ENCODE results near the gene AP2S1. TPM values are rescaled to one million over a fixed set of nuclear protein-coding genes. Genes with fewer than 3 reads are reported as not detected.

Gene AP2S1
- total and polyA plus RNA-seq, 2 of the 4 experiments (the other 2 are of a cell fraction): 144 to 274 TPM

GRCh38 chr19:46872967-46873366 lies 22.3 kb upstream of the AP2S1 start:
- CTCF ChIA-PET: no interaction called here
- H4K20me1 ChIP-seq (ENCODE audit: insufficient read depth, low read length): peaks cover 34% of the 10 kb centered on the region

More at GRCh38 chr19:46872967-46873366, 22.3 kb upstream of the AP2S1 start:
- in situ Hi-C loops (cut with MboI; ENCODE audit: low sequenced_read_pairs): no loop called here
- Histone ChIP-seq H3K36me3 (ENCODE audit: control insufficient read depth, insufficient read depth, low read length) (no peaks in the 10 kb centered on the region), H3K56ac (ENCODE audit: extremely low read depth, insufficient read depth, low read length) (no peak overlapping the region), H4K5ac (ENCODE audit: low read depth, low read length) (no peak overlapping the region), H3K9me1 (ENCODE audit: insufficient read depth, low read length) (peaks cover 7% of the 10 kb centered on the region), H2AFZ (replicated peaks; ENCODE audit: low read length, poor library complexity) (no peak overlapping the region), H3K23ac (ENCODE audit: low read depth, low read length) (no peak overlapping the region), H3K79me1 (ENCODE audit: low read depth in 1 of 2, low read length in 2 of 2) (peaks cover 4 to 67% of the 10 kb centered on the region in 2 experiments), H3K4me1 (ENCODE audit: control insufficient read depth, insufficient read depth, low read length) (peaks cover under 1% of the 10 kb centered on the region; the same call in 1 of the 2 replicates), H3K4me2 (ENCODE audit: low read depth, low read length) (no peak overlapping the region), H2BK5ac (ENCODE audit: low read depth, low read length, poor library complexity, severe bottlenecking) (no peak overlapping the region), H3K9ac (ENCODE audit: low read depth, low read length) (no peak overlapping the region), H2BK20ac (ENCODE audit: low read depth, low read length) (no peak overlapping the region), H2BK120ac (ENCODE audit: low read depth, low read length) (no peak overlapping the region), H2AK9ac (replicated peaks; ENCODE audit: low read depth, low read length, poor library complexity) (no peak overlapping the region), H3K14ac (replicated peaks; ENCODE audit: low read depth, low read length) (no peak overlapping the region), H3K18ac (ENCODE audit: low read depth, low read length) (no peak overlapping the region), H3K4me3 (ENCODE audit: insufficient read depth, low read depth, low read length) (no peak overlapping the region), H3K27ac (ENCODE audit: insufficient read depth, low read length) (no peak overlapping the region), H4K8ac (ENCODE audit: low read depth in 2 of 2, low read length in 2 of 2) (no peak overlapping the region), H3K27me3 (ENCODE audit: control insufficient read depth, insufficient read depth, low read length) (no peaks in the 10 kb centered on the region), H4K91ac (ENCODE audit: insufficient read depth, low read depth, low read length) (no peak overlapping the region), H2BK15ac (ENCODE audit: low read depth, low read length) (no peak overlapping the region), H3K9me3 (ENCODE audit: control insufficient read depth, insufficient read depth, low read length) (no peaks in the 10 kb centered on the region), H2AK5ac (ENCODE audit: low read depth, low read length) (no peak overlapping the region), H3K4ac (ENCODE audit: low read depth, low read length) (no peak overlapping the region)
- POLR2A ChIA-PET (ENCODE audit: unreplicated experiment): interaction anchor here (0.6 kb wide), 2 partner anchors 12 to 71 kb away, joined by 4 to 8 read pairs; partner anchors contain the start of gene ARHGAP35
- no TSS peak for BruUV-seq (replicated peaks)
- dilution Hi-C loops (cut with HindIII; ENCODE audit: low sequenced_read_pairs, unreplicated experiment): no loop called here
- ATAC-seq (ENCODE audit: low read depth) (no peak), DNase-seq (no peak)
- 100% methylated on average over 1 of the region's 4 CpGs; no CpG with 5 or more reads in 1 of the 2 experiments for WGBS, 2 experiments (ENCODE audit: extremely low coverage in 2 of 2, insufficient read length in 1 of 2)
- intact Hi-C loops (cut with micrococcal nuclease): no loop called here
- TF ChIP-seq, protein P1, sequence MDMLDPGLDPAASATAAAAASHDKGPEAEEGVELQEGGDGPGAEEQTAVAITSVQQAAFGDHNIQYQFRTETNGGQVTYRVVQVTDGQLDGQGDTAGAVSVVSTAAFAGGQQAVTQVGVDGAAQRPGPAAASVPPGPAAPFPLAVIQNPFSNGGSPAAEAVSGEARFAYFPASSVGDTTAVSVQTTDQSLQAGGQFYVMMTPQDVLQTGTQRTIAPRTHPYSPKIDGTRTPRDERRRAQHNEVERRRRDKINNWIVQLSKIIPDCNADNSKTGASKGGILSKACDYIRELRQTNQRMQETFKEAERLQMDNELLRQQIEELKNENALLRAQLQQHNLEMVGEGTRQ (IDR thresholded peaks at IDR 0.05; ENCODE audit: low read depth, low read length): no peak
- TF ChIP-seq, protein P2, sequence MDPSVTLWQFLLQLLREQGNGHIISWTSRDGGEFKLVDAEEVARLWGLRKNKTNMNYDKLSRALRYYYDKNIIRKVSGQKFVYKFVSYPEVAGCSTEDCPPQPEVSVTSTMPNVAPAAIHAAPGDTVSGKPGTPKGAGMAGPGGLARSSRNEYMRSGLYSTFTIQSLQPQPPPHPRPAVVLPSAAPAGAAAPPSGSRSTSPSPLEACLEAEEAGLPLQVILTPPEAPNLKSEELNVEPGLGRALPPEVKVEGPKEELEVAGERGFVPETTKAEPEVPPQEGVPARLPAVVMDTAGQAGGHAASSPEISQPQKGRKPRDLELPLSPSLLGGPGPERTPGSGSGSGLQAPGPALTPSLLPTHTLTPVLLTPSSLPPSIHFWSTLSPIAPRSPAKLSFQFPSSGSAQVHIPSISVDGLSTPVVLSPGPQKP (IDR thresholded peaks at IDR 0.05; ENCODE audit: borderline replicate concordance, low read depth, low read length): no peak
- no peak for TF ChIP-seq POLR2A (IDR thresholded peaks at IDR 0.05; ENCODE audit: low read depth, low read length)
- TF ChIP-seq RAD21 (IDR thresholded peaks at IDR 0.05; ENCODE audit: low read length): no peak
- TF ChIP-seq MAZ (IDR thresholded peaks at IDR 0.05; ENCODE audit: borderline replicate concordance, low read depth, low read length): no peak
- TF ChIP-seq, protein P3, sequence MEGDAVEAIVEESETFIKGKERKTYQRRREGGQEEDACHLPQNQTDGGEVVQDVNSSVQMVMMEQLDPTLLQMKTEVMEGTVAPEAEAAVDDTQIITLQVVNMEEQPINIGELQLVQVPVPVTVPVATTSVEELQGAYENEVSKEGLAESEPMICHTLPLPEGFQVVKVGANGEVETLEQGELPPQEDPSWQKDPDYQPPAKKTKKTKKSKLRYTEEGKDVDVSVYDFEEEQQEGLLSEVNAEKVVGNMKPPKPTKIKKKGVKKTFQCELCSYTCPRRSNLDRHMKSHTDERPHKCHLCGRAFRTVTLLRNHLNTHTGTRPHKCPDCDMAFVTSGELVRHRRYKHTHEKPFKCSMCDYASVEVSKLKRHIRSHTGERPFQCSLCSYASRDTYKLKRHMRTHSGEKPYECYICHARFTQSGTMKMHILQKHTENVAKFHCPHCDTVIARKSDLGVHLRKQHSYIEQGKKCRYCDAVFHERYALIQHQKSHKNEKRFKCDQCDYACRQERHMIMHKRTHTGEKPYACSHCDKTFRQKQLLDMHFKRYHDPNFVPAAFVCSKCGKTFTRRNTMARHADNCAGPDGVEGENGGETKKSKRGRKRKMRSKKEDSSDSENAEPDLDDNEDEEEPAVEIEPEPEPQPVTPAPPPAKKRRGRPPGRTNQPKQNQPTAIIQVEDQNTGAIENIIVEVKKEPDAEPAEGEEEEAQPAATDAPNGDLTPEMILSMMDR (conservative IDR thresholded peaks at IDR 0.05; ENCODE audit: low read depth, low read length): no peak
- no peak for TF ChIP-seq MAFK (IDR thresholded peaks at IDR 0.05; ENCODE audit: low read depth, low read length)
- TF ChIP-seq RCOR1 (IDR thresholded peaks at IDR 0.05; ENCODE audit: insufficient replicate concordance, low read length): no peak

All from IMR-90 (cell line).